OCI-M2 (cell line): ENCODE data around the gene PRTN3.
A peak's percentile ranks its signal among the peaks of the same experiment; 100 is the strongest.
"Not testable (repeated sequence)": the region's sequence is repeated elsewhere in the genome, so short reads cannot be mapped to it uniquely, and the experiment has no call there.

ENCODE experiments used
- DNase-seq: peaks from one replicate; lab custom pipeline; 2025; ENCODE audit not compliant: unreplicated experiment; lab: John Stamatoyannopoulos, UW

PRTN3 gene

DNA sequence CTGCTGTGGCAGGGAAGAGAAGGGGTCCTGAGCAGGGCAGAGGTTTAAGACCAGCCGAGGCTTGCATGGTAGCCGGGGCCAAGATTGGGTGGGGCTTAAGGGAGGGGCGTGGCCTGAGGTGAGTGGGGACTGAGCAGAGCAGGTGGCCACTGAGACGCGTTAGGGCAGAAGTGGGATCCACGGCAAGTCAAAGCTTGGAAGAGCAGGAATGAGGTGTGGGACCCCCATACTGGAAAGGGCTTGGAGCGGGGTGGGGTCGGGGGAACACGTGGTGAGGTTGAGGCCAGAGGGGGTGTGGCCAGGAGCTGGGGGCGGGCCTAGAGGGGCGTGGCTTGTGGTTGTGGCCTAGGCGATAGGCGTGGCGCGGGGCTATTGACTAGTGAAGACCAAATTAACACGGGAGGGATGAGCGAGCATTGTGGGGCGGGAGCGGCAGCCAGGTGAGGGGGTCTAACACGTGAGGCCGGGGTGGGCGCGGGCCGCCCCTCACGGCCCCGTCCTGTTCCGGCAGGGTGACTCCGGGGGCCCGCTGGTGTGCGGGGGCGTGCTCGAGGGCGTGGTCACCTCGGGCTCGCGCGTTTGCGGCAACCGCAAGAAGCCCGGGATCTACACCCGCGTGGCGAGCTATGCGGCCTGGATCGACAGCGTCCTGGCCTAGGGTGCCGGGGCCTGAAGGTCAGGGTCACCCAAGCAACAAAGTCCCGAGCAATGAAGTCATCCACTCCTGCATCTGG is 21.9 kb downstream of the PRTN3 start:
- peak; percentile 70 for DNase-seq

DNA sequence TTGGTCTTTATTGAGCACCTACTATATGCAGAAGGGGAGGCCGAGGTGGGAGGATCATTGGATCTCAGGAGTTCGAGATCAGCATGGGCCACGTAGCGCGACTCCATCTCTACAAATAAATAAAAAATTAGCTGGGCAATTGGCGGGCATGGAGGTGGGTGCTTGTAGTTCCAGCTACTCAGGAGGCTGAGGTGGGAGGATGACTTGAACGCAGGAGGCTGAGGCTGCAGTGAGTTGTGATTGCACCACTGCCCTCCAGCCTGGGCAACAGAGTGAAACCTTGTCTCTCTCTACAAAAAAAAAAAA is 22.5 kb downstream of the PRTN3 start:
- no peak for DNase-seq

DNA sequence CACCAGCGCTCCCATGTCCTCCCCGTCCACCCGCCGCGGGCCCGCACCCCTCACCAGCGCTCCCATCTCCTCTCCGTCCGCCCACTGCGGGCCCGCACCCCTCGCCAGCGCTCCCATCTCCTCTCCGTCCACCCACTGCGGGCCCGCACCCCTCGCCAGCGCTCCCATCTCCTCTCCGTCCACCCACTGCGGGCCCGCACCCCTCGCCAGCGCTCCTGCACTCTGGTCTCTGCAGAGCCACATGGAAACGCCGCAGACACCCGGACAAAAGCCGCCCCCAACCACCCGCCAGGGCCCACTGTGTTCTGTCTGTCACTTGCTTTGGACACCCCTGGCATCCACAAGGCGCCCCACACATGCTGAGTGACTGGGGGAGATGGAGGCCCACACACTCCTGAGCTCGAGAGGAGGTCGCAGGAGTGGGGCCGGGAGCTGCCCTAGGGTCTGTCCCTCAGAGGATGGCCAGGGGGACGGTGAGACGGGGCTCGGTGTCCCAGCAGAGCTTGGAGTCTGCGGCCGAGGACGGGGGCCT is 26.0 kb downstream of the PRTN3 start:
- no peak for DNase-seq

DNA sequence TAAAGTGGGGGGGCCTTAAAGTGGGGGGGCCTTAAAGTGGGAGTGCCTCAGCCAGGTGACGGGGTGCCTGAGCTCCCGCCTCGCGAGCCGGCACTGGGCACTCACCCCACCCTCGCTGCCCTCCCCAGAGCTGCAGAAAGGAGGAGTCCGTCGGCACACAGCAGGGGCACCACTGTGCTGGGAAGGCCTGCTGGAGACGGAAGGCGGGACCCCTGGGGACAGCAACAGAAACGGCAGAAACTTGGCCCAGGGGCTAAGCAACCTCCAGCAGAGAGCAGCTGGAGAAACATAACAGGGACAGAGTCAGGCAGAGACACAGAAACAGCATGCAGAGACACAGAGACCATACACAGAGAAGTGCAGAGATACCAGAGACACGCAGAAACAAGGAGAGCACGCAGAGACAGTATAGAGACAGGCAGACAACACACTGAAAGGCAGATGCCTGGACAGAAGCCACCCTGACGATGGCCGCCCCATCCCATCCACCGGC is 26.5 kb downstream of the PRTN3 start:
- no peak for DNase-seq

DNA sequence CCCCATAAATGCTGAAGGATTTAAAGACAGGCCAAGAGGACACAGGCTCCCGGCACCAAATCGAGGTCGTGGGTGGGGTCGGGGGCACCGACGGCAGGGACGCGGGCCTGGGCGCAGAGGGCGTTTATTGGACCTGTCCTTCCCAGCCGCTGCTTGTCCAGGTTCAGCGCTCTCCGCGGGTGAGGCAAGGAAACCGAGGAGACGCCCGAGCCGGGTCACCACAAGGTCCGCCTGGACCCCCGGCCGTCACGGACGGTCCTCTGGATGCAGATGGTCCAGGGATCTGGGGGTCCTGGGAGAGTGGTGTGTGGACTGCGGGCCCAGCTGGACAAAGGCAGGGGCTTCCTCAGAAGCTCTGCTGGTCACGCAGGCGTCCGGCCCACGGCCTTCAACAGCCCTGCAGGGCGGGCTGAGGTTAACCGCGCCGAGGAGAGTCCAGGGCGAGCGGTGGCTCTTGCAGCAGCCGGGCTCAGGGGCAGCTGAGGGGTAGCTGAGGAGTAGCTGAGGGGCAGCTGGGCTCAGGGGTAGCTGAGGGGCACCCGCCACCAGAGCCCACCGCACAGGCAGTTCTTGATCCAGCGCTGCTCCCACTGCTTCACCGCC is 27.2 kb downstream of the PRTN3 start:
- no peak for DNase-seq

DNA sequence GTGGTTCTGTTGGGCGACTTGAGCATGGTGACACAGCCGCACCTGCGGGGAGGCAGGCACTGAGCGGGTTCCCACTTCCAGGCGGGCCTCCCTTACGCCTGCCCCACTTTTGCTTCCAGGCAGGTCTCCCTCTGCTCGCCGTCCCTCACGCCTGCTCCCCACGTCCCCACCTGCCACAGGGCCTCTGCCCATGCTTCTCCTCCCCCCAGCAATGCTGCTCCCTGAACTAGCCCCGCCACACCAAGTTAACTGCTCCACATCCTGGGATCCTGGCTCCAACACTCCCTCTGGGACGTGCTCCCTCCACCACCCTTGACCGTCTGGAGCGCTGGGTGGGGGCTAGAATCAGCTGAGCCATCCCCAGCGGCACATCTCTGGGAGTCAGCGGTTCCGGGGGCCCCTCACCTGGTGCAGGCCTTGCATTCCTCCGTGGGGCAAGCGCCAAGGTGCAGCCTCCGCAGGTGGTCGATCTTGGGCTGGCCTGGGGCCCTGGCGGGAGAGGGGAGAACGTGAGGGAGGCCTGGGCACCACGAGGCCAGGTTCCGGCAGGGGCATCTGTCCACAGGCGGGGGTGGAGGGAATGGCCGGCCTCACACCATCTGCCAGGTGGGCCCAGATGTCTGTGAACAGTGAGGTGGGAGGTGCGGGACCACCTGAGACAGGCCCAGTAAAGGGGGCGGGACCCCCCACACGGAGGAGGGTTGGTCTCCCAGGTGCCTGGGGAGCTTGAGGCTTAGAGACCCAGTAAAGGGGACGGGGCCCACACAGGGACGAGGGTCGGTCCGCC is 27.9 kb downstream of the PRTN3 start:
- no peak for DNase-seq

DNA sequence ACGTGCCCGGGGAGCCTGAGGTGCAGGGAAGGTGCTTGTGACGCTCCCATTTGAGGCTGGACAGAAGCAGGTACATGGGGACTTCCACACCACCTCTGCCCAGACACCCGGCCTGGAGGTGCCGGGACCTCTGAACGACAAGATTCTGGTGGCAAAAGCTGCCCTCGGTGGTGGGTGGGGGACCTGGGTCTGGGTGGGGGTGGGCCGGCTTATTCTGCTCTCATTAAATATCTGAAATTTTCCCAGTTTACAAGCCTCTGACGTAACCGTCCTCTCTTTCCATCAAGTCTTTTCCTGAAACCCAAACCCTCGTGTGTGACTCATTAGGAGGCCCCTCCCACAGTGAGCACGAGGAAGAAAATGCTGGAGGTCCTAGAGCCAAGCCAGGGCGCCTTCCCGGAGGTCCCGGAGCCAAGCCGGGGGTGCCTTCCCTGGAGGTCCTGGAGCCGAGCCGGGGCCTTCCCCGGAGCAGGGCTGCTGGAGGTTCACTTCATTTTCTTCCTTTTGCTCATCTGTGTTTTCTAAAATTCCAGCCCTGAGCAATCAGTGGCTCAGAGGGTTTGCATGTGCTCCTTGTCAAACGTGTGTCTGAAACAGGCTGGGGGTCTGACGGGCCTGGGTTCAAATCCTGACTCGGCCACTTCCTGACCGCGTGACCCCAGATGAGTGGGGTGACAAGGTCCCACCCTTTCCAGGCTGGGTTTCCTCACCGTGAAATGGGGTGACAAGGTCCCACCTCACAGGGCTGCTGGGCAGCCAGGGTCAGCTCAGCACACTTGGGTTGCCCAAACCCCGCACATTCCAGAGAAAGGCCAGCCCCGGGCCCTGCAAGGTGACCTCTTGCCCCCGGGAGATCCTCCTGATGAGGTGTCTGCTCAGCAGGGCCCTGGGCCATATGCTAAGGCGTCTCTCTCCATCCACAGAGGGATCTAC is 28.7 kb downstream of the PRTN3 start:
- no peak for DNase-seq

DNA sequence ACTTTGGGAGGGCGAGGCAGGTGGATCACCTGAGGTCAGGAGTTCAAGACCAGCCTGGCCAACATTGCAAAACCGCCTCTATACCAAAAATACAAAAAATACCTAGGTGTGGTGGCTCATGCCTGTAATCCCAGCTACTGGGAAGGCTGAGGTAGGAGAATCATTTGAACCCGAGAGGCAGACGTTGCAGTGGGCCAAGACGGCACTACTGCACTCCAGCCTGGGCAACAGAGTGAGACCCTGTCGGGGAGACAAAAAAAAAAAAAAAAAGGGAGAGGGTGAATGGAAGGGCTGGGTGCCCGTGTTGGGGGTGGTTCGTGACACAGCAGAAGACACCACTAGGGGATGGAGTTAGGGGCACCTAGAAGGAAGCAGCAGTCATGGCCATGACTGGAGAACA is 29.5 kb downstream of the PRTN3 start:
- no peak for DNase-seq

DNA sequence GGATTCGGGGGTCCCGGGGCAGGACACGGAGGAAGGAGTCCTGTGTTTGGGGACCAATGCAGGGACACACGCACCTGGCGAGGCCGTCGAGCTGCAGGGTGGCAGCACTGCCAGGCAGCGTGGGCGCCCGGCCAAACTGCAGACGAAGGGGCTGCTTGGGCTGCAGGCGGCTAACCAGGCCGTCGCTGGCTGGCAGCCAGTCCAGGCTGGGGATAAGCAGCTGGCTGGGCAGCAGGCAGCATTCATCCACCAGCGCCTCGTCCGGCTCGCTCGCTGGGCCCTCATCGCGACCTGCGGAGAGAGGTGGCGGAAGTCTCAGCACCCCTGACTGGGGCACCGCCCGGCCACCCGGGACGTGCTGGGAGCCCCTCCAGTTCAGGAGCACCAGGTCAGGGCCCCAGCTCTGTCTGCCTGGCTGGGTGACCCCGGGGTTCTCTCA is 30.2 kb downstream of the PRTN3 start:
- DNase-seq = no peak

DNA sequence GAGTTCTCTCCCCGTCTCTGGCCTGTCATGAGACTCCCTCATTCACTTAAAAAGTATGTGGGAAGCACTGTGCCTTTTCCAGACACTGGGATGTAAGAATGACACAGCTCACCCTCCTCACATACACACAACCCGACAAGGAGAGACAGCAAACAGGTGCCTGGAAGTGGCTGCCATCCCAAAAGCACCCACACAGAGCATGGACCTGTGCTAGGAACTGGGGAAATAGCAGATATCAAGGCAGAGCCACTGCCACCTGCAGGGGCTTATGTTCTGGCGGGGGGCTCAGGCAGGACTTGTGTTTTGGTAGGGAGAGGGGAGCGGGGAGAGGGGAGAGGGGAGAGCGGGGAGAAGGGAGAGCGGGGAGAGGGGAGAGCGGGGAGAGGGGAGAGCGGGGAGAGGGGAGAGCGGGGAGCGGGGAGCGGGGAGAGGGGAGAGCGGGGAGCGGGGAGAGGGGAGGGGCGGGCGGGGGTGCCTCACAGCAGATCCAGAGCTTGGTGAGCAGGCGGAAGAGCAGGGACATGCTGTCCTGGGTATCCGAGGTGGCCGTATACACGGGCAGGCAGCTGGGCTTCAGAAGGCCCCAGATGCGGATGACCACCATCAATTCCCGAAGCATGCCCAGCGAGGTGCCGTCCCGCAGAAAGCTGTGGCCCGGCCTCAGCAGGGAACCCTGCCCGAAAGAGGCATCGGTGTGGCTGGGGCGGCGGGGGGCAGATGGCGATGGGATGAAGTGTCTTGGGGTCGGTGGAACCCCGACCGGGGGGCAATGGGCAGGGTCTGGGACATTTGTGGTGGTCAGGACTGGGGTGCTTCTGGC is 30.9 kb downstream of the PRTN3 start:
- no peak for DNase-seq

DNA sequence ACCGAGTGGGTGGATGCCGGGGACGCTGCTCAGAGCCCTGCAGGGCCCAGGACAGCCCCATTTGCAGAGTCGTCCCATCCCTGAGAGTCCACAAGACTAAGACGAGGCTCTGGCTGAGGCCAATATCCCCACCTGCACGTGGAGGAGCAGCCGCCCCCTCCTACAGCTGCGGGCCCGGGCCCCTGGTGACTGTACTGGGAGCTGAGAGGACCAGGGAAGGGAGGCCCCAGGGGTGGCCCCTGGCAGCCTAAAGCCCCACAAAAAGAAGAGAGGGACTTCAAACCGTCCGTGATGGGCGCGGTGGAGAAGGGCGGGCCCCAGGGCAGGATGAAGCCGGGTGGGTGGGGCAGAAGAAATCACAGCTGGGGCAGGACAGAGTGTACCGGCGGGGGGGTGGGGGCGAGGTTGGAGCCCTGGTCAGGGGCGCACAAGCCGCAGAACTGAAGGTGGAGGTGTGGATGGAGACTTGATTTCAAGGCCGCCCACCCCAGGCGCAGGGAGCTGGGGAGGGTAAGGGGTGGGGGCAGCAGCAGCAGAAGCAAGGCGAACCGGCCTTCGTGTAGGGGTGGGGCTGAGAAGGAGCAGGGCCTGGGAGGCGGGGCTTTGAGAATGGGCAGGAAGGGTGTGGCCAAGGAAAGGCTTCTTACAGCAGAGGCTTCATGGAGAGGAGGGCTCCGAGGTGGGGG is 31.6 kb downstream of the PRTN3 start:
- no peak for DNase-seq

DNA sequence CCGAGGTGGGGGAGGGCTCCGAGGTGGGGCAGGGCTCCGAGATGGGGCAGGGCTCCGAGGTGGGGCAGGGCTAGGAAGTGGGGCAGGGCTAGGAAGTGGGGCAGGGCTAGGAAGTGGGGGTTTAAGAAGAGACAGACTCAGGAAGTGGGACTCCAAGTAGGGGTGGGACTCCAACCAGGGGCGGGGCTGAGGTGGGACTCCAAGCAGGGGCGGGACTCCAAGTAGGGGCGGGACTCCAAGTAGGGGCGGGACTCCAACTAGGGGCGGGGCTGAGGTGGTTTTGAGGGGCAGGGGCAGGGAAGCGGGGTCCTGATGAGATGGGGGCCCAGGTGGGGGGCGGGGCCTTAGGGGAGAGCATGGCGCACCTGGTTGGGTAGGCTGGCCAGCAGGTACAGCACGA is 32.3 kb downstream of the PRTN3 start:
- DNase-seq = no peak

DNA sequence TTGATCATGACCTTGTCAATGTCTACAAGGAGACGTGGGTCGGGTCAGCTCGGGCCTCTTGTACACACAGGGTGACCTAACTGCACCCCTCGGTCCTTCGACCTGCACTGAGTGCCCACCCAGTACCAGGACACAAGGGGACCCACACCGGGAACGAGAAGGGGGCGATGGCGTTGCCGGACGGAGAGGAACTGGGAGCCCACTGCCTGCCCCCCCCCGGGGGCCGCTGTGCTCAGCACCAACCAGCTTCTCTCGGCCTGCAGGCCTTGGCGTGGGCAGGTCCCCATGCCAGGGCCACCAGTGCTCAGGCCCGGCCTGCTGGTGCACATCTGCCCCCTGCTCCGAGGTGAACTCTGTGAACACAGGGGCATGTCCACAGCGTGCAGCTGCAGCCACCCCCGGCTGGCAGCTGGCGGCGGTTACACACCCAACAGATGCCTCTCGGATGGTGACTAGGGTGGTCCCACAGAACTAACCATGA is 32.8 kb downstream of the PRTN3 start:
- DNase-seq = no peak

DNA sequence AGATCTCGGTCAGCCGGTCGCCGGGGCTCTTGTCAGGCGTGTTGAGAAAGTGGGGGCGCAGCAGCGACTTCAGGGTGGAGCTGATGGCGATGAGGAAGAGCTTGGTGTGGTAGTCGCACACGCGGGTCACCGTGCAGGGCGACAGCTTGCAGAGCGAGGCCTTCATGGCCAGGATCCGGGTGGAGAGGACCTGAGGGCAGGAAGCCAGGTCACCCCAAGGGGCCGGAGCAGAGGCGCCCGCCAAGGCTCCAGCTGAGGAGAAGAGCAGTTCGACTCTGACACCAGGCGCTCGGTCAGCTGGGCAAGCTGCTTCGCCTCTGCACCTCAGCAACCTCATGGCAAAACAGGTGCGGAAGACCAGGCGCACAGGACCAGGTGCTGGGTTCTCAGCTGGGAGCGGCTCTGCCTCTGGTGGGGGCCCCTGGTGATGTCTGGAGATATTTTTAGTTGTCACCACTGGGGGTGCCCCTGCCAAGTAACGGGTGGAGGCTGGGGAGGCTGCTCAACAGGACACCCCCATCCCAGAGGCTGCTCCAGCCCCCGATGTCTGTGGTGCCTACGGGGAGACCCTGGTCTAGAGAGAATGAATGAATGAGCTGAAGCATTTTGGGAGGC is 34.6 kb downstream of the PRTN3 start:
- no peak for DNase-seq

DNA sequence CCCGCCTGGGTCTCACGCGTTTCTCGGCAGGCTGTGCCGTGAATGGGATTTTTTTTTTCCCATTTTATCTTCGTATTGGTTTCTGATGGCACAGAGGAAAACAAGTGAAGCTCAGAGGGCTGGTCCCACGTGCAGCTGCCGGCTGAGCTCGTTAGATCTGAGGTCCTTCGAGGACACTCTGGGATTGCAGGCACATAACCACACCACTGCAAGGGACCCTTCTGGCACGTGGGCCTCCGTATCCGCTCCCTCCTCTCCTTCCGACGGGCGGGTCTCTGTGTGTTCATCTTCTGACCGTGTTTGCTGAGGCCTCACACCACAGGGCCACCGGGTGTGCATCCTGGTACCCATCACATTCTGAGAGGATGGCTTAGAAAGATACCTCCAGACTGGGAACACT is 35.3 kb downstream of the PRTN3 start:
- DNase-seq = no peak

DNA sequence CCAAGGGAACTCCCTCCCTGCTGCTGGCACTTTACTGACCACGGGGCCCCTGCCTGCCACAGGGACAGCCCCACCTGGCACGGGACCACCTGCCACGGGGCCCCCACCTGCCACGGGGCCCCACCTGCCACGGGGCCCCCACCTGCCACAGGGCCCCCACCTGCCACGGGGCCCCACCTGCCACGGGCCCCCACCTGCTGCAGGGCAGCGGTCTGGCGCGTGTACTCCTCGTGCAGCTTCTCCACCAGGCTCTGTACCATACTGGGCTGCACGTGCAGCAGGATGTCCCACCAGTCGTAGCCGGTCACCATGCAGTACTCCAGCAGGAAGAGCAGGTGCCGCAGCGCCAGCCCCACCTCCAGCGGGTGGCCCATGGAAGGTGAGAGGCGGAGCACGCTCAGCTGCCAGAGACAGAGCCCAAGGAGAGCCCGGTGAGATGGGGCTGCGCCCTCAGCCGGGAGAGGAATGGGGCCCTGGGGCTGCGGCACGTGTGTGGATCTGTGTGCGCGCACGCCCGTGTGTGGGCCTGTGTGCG is 36.0 kb downstream of the PRTN3 start:
- DNase-seq = no peak

DNA sequence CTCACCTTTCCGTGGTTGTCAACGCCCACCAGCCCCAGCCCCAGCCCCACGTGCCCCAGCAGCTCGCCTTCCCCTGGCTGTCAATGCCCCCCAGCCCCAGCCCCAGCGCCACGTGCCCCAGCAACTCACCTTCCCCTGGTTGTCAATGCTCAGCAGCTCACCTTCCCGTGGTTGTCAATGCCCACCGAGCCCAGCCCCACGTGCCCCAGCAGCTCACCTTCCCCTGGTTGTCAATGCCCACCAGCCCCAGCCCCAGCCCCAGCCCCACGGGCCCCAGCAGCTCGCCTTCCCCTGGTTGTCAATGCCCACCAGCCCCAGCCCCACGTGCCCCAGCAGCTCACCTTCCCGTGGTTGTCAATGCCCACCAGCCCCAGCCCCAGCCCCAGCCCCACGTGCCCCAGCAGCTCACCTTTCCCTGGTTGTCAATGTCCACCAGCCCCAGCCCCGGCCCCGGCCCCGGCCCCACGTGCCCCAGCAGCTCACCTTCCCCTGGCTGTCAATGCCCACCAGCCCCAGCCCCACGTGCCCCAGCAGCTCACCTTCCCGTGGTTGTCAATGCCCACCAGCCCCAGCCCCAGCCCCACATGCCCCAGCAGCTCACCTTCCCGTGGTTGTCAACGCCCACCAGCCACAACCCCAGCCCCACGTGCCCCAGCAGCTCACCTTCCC is 37.3 kb downstream of the PRTN3 start:
- DNase-seq = not testable (repeated sequence)
